Skeletal muscle cell (primary cell): ENCODE data around the gene JMJD8.
"Not testable (repeated sequence)": the region's sequence is repeated elsewhere in the genome, so short reads cannot be mapped to it uniquely, and the experiment has no call there.

Experiments
- DNase-seq: peaks from one replicate; pipeline ENCODE4 v3.0.0-alpha.2; 2010; ENCODE audit warnings: low read depth
- H3K4me3 ChIP-seq: 2 replicates; pipeline ENCODE4 v1.5.1; 2011; ENCODE audit warnings: low read depth, mild to moderate bottlenecking, control low read depth, low read length, moderate library complexity

JMJD8 gene

DNA sequence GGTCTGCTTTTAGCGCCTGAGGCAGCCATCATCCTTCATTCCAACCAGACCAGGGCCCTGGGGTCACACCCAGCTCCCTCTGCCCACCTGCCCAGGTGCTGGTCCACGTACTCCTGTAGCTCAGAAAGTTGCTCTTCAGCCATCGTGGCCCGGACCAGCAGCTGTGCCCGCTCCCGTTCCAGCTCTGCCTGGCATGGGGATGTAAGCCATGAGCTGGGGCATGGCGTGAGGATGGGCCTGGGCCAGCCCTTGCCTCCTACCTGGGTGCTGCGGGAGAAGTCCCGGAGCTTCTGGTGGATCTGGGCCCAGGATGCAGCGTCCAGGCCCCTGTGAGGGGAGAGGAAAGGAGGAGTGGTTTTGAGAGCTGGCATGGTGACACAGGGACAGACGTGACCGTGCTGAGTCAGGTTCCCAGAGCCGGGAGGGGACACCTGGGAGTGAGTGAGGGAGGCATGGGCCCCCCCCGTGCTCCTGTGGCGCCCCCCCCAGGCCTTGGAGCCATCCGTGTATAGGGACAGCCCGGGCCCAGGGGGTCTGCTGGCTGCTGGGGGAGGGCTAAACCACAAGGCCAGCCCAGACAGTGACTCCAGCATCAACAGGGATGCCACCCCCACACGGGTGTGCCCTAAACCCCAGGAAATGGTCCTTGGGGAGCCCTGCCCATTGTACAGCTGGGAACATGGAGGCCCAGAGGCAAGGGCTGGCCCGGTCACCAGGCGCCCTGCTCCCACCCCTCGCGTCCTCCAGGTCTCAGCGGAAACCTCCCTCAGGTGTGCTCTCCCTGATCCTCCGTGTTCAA, 38.9 kb upstream of the JMJD8 start:
- DNase-seq: no peak

DNA sequence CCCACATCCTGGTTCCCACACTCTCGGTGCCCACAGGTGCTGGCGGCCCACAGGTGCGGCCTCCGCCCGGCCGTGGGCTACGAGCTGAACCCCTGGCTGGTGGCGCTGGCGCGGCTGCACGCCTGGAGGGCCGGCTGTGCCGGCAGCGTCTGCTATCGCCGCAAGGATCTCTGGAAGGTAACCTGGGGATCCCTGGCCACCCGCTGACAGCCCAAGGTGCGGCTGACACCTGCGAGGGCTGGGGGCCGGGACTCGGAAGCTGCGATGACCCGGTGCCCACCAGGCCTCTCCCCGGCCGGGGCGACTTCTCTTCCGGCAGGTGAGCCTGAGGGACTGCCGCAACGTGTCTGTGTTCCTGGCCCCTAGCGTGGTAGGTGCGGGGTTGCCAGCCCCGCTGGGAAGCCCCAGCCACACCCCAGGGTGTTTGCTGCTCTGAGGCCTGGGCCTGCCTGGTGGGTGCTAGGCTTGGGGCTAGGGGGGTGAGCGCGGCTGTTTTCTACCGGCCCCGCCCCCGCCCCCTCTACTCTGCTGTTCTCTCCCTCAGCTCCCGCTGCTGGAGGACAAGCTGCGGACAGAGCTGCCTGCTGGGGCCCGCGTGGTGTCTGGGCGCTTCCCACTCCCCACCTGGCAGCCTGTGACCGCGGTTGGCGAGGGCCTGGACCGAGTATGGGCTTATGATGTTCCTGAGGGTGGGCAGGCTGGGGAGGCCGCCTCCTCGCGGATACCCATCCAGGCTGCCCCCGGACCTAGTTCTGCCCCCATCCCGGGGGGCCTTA, 37.8 kb upstream of the JMJD8 start:
- DNase-seq: no peak
- peak overlapping the region; percentile 78 for H3K4me3 ChIP-seq

More for the DNA sequence above, 38.9 kb upstream of the JMJD8 start:
- H3K4me3 ChIP-seq: no peak overlapping the region

- no peak for DNase-seq
Measured at GRCh38 chr16:720990-721764, 37.0 kb upstream of the JMJD8 start, which contains the start of gene ANTKMT. Gene ANTKMT, plus strand, starts transcription at chr16:721146. Its CDS starts 129 bp downstream, at chr16:721275.

GRCh38 chr16:720447-720989, 36.4 kb upstream of the JMJD8 start:
- peak; percentile 46 for DNase-seq
- peak overlapping the region; percentile 78 for H3K4me3 ChIP-seq

More at GRCh38 chr16:720990-721764, 37.0 kb upstream of the JMJD8 start, which contains the start of gene ANTKMT:
- peak within 1 kb of the TSS; percentile 78 for H3K4me3 ChIP-seq

- no peak for DNase-seq
- peak overlapping the region; percentile 78 for H3K4me3 ChIP-seq
Measured at GRCh38 chr16:719815-720446, 35.8 kb upstream of the JMJD8 start.

- H3K4me3 ChIP-seq: no peak overlapping the region
Measured at GRCh38 chr16:718922-719321, 34.8 kb upstream of the JMJD8 start.

GRCh38 chr16:718389-718788, 34.3 kb upstream of the JMJD8 start:
- no peak overlapping the region for H3K4me3 ChIP-seq

More at GRCh38 chr16:718922-719321, 34.8 kb upstream of the JMJD8 start:
- no peak for DNase-seq

DNA sequence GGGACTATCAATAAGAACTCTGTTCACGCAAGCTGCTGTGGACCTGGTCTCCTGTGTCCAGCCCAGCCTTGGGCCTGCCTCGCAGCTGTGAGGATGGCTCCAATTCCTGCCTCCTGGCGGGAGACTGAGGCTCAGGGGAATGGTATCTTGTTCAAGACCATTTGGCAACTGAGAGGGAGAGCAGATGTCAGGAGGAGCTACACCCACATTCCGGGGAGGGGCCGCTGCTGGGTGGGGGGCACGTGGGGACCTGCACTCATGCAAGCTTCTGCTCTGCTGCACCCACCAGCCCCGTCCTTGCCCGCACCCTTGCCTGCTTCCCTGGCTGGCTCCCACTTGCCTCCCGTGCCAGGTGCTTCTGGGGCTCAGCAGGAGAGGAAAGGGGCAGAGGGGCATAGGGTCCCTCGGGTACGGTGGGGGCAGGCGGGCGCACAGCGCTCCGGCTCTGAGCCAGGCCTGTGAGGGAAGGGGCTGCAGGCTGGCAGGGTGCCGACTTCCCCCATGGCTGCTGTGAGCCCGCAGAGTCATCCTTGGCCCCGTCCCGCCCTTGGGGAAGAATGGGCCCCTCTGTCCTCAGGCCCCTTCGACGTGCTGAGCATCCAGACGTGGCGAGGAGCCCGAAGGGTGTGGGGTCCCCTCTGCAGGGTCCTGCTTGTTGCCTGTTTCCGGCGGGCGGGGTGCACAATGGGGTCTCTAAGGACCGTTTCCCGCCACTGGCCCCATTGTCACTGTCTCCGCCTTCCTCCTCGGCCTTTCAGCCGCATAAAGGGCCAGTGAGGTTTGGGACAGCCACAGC, 33.5 kb upstream of the JMJD8 start:
- no peak overlapping the region for H3K4me3 ChIP-seq
- no peak for DNase-seq

More at GRCh38 chr16:718389-718788, 34.3 kb upstream of the JMJD8 start:
- no peak for DNase-seq

GRCh38 chr16:716768-717325, 32.7 kb upstream of the JMJD8 start:
- DNase-seq: no peak
- no peak overlapping the region for H3K4me3 ChIP-seq

DNA sequence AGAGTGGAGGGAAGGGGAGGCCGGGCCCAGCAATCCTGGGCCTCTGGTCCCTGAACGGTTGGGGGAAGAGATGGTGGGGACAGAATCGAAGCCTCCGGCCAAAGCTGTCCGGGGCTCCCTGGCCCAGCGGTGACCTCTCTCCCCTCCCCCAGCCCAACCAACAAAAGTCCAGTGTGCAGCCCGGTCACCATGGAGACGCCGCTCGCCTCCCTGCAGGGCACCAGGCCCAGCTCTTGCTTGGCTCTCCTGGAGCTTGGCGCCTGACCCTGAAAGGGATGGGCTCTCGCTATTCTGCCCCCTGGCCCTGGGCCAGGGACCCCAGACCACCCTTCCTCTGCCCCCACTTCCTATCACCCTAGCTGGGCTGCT, 32.0 kb upstream of the JMJD8 start:
- DNase-seq: no peak
- peak overlapping the region; percentile 63 for H3K4me3 ChIP-seq

DNA sequence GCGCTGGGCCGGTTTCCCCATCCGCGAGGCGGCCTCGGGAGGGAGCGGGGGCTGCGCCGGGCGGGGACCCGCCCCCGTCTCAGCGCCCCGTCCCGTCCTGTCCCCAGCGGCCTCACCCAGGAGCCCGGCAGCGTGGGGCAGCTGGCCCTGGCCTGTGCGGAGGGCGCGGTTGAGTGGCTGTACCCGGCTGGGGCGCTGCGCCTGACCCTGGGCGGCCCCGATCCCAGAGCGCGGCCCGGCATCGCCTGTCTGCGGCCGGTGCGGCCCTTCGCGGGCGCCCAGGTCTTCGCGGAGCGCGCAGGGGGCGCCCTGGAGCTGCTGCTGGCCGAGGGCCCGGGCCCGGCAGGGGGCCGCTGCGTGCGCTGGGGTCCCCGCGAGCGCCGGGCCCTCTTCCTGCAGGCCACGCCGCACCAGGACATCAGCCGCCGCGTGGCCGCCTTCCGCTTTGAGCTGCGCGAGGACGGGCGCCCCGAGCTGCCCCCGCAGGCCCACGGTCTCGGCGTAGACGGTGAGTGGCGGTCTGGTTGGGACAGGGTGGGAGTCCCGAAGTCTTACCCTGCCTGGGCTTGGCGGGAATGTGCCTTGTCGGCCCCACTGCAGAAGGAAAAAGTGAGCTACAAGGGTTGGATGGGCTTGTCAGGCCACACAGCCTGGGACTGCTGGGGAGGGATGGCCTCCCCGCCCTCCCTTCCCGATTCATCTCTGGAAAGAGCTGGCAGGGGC, 31.5 kb upstream of the JMJD8 start:
- peak overlapping the region; percentile 63 for H3K4me3 ChIP-seq
- DNase-seq: no peak

DNA sequence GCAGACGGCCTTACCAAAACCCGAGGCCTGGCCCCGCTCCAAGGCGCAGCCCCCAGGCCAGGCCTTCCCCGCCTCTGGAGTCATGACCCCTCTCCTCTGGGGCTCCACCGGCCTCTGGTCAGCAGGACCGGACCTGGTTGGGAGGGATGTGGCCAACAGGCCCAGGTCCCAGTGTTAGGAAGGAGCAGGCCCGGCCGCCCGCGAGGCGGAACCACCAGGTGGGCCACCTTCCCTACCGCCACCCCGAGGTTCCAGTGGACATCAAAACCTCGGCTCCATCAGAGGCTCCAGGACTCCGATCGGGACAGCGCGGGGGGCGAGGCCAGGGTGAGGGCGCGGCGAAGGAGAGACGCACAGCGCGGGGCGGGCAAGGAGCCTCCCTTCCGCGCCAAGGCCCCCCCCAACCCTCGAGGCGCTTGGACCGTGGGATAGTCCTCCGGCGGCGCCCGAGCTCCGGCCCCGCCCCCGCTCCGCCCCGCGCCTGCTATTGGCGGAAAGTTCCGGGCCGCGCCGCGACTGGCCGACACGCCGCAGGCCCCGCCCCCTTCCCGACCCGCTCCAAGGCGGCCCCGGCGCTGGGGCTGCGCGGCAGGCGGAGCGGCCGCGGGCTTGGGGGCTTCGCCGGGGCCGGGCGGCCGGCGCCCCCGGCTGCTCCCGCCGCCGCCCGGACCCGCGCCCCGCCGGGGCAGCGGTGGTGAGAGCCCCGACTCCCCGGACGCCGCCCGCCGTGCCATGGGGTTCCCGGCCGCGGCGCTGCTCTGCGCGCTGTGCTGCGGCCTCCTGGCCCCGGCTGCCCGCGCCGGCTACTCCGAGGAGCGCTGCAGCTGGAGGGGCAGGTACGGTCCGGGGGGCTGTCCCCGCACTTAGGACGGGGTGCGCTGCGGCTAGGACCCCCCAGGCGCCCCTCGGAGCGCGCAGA, 30.7 kb upstream of the JMJD8 start, which contains the start of gene METRN:
METRN (plus strand) TSS at position 561 of the 919 bp plus-strand sequence; CDS start at position 733, 172 bp downstream.
- peak; percentile 53 for DNase-seq
- peak within 1 kb of the TSS; percentile 63 for H3K4me3 ChIP-seq

DNA sequence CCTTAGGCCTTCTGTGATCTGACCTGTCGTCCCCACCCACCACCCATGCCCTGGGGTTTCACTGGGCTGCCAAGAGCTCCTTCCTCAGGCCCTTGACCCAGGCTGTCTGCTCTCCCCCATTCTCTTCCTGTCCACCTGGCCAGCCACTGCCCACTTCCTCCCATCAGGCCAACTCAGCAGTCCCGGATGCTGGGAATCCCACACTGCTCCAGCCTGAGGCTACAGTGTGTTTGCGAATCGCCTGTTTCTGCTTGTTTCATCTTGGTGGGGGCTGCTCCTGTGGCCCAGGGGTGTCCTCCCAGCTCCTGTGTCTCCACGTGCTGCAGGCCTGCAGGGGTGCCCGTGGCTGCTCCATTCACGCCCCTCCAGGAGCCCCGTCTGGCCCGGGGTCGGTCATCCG, 29.9 kb upstream of the JMJD8 start:
- no peak for DNase-seq
- H3K4me3 ChIP-seq: no peak overlapping the region

DNA sequence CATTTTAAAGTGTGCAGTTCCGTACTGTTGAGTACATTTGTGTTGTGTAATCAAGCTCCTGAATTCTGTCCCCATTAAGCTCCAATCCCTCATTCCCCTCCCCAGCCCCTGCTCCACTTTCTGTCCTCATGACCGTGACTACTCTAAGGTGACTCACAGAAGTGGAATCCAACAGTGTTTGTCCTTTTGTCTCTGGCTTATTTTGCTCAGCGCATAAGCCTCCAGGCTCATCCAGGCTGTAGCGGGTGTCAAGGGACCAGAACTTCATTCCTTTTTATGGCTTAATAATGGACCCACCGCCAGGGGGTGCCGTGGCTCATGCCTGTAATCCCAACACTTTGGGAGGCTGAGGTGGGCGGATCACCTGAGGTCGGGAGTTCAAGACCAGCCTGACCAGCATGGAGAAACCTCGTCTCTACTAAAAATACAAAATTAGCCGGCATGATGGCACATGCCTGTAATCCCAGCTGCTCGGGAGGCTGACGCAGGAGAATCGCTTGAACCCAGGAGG, 28.7 kb upstream of the JMJD8 start:
- DNase-seq: peak; percentile 91

GRCh38 chr16:711548-712320, 27.6 kb upstream of the JMJD8 start:
- no peak for DNase-seq
- no peak overlapping the region for H3K4me3 ChIP-seq

More for the DNA sequence above, 28.7 kb upstream of the JMJD8 start:
- not testable (repeated sequence) for H3K4me3 ChIP-seq
